Keratinocyte (primary cell): ENCODE measurements around the gene GPX8. TPM values are rescaled to one million over a fixed set of nuclear protein-coding genes. Genes with fewer than 3 reads are reported as not detected.

ENCODE experiments used
- DNase-seq: peaks from one replicate; pipeline ENCODE4 v3.0.0-alpha.2; 2011; ENCODE audit warnings: low read depth, missing footprints, low spot score
- FAIRE-seq: peaks from 2 replicates; lab custom pipeline; 2011; peaks lifted over from hg19 to GRCh38; lab: Jason Lieb, UNC
- H2AFZ ChIP-seq: 2 replicates; pipeline ENCODE4 v1.6.0; 2012; ENCODE audit warnings: low read length, control low read depth, inconsistent platforms; ENCODE audit not compliant: control insufficient read depth
- H3K27ac ChIP-seq: 2 replicates; pipeline ENCODE4 v1.5.1; 2011; ENCODE audit warnings: low read length; ENCODE audit not compliant: control insufficient read depth, insufficient read depth
- H3K27me3 ChIP-seq: 3 replicates; pipeline ENCODE4 v1.6.0; 2011; ENCODE audit warnings: low read length; ENCODE audit not compliant: control insufficient read depth, insufficient read depth; ENCODE audit errors: extremely low read depth
- H3K36me3 ChIP-seq, 2 experiments: 2 replicates in 1 of 2; 3 replicates in 1 of 2; pipeline ENCODE4 v1.5.1; 2011; ENCODE audit warnings: low read length in 2 of 2, mild to moderate bottlenecking in 1 of 2; ENCODE audit not compliant: control insufficient read depth in 2 of 2, insufficient read depth in 2 of 2; ENCODE audit errors: extremely low read depth in 1 of 2
- H3K4me1 ChIP-seq: 3 replicates; pipeline ENCODE4 v1.5.1; 2011; ENCODE audit warnings: low read length; ENCODE audit not compliant: control insufficient read depth, insufficient read depth; ENCODE audit errors: extremely low read depth
- H3K4me2 ChIP-seq: 3 replicates; pipeline ENCODE4 v1.6.0; 2011; ENCODE audit warnings: low read depth, low read length; ENCODE audit not compliant: control insufficient read depth, insufficient read depth; ENCODE audit errors: extremely low read depth
- H3K4me3 ChIP-seq, 3 experiments: fragments of 200-600 bp in 1 of 3; sonication (generic) in 1 of 3; 2 replicates in 2 of 3; 3 replicates in 1 of 3; pipeline ENCODE4 v1.5.1; 2011 to 2016; ENCODE audit warnings: low read length in 3 of 3, mild to moderate bottlenecking in 3 of 3, control low read depth in 2 of 3, inconsistent platforms in 1 of 3, low read depth in 1 of 3, mixed read lengths in 1 of 3, mixed run types in 1 of 3, moderate library complexity in 1 of 3; ENCODE audit not compliant: control insufficient read depth in 2 of 3, insufficient read depth in 2 of 3; ENCODE audit errors: extremely low read depth in 1 of 3
- H3K79me2 ChIP-seq: 2 replicates; pipeline ENCODE4 v1.6.0; 2012; ENCODE audit warnings: low read length; ENCODE audit not compliant: control insufficient read depth, insufficient read depth
- H3K9ac ChIP-seq: 3 replicates; pipeline ENCODE4 v1.6.0; 2011; ENCODE audit warnings: low read length; ENCODE audit not compliant: control insufficient read depth, insufficient read depth; ENCODE audit errors: extremely low read depth
- H3K9me1 ChIP-seq: 3 replicates; pipeline ENCODE4 v1.6.0; 2011; ENCODE audit warnings: low read length; ENCODE audit not compliant: control insufficient read depth, insufficient read depth; ENCODE audit errors: extremely low read depth
- H3K9me3 ChIP-seq: 2 replicates; pipeline ENCODE4 v1.5.1; 2012; ENCODE audit warnings: low read depth, low read length; ENCODE audit not compliant: control insufficient read depth
- H4K20me1 ChIP-seq: 3 replicates; pipeline ENCODE4 v1.6.0; 2011; ENCODE audit warnings: low read length; ENCODE audit not compliant: control insufficient read depth, insufficient read depth; ENCODE audit errors: extremely low read depth
- EZH2 ChIP-seq: IDR thresholded peaks from one replicate; pipeline ENCODE4 v1.6.1; 2012; ENCODE audit warnings: inconsistent platforms, mild to moderate bottlenecking, low read length, moderate library complexity
- dilution Hi-C: fragments of 300-500 bp; cut with MboI; formaldehyde crosslinking; loops from one replicate; pipeline ENCODE4 v1.7.0; 2020; ENCODE audit warnings: low sequenced_read_pairs; ENCODE audit not compliant: extremely low pct_ligation_motif_present
- polyA plus RNA-seq, 5 experiments: library from polyadenylated mRNA; depleted of rRNA in 3 of 5; stranded (reverse) in 3 of 5; stranded (forward) in 1 of 5; unstranded in 1 of 5; fragments of >200 nt; gene quantifications; 1 replicate in 1 of 5; 2 replicates in 3 of 5; 3 replicates in 1 of 5; pipeline versions ENCODE4 v1.2.1 to v1.2.3, GENCODE V29; 2011 to 2012; ENCODE audit warnings: missing spikeins in 2 of 5, low read depth in 1 of 5, low replicate concordance in 1 of 5
- TF ChIP-seq, protein P1 (sequence below), 3 experiments: IDR thresholded peaks in 1 of 3; conservative IDR thresholded peaks in 1 of 3; optimal IDR thresholded peaks in 1 of 3; 2 replicates in 2 of 3; 3 replicates in 1 of 3; pipeline versions ENCODE3 to v1.5.1; 2011; ENCODE audit warnings: low read length in 3 of 3, mild to moderate bottlenecking in 3 of 3, moderate library complexity in 2 of 3, control low read depth in 1 of 3, inconsistent platforms in 1 of 3; ENCODE audit not compliant: insufficient read depth in 2 of 3; ENCODE audit errors: extremely low read depth in 1 of 3

GPX8 gene
- polyA plus RNA-seq, 1 donor (not counting 4 experiments of a cell fraction or from before 2014, with no cell fraction given): 40.1 TPM

DNA sequence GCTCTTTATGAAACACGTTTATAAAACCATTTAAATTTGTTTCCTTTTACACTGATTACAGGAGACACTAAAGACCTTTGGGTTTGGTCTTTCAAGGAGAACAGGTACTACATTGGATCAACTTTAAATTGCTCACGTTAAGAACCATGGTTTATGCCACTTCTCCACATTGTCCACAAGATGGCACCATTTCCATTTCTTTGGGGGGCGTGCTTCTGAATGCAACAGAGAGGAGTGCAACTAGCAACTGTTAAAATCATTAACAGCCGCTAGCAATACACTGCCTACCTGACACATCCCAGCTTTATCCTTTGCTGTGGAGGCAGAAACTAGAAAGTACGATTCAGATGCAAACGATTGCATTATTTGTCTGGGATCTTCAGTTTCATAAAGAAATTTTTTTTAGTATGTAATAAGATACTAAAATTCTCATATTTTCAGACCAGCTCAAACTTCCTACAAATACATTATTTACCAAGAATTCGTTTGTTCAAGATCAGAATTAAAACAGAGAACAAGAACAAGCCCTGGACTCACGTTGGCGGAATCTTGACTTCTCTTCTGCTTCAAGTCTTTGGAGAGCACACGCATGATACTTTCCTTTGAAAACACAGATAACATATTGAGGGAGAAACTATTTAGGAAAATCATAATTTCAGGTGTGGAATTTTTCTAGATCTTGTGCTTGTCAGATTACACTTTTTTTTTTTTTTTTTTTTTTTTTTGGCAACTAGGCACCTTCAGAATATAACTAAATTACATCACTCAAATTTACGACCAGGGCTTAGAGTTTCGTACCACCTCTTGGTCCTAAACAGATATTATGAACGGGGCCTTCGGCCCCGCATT, 12.3 kb downstream of the GPX8 start:
- DNase-seq (no peak), FAIRE-seq (peak; percentile 76)
- H3K9me1 ChIP-seq: no peaks in the 10 kb centered on the region
- H2AFZ ChIP-seq: no peak overlapping the region
- peak overlapping the region; percentile 38 to 82 (median 74) for H3K4me3 ChIP-seq
- no peak for TF ChIP-seq EZH2
- TF ChIP-seq, protein P1, sequence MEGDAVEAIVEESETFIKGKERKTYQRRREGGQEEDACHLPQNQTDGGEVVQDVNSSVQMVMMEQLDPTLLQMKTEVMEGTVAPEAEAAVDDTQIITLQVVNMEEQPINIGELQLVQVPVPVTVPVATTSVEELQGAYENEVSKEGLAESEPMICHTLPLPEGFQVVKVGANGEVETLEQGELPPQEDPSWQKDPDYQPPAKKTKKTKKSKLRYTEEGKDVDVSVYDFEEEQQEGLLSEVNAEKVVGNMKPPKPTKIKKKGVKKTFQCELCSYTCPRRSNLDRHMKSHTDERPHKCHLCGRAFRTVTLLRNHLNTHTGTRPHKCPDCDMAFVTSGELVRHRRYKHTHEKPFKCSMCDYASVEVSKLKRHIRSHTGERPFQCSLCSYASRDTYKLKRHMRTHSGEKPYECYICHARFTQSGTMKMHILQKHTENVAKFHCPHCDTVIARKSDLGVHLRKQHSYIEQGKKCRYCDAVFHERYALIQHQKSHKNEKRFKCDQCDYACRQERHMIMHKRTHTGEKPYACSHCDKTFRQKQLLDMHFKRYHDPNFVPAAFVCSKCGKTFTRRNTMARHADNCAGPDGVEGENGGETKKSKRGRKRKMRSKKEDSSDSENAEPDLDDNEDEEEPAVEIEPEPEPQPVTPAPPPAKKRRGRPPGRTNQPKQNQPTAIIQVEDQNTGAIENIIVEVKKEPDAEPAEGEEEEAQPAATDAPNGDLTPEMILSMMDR (optimal IDR thresholded peaks at IDR 0.05 in 1 of 3, IDR thresholded peaks at IDR 0.05 in 1 of 3, conservative IDR thresholded peaks at IDR 0.05 in 1 of 3; ENCODE audit: extremely low read depth in 1 of 3, insufficient read depth in 2 of 3, low read length in 3 of 3): peak; percentile 61 to 79 (median 72)
- H3K4me2 ChIP-seq: peak overlapping the region; percentile 99
- no peak overlapping the region for H3K27ac ChIP-seq
- peaks cover 28% of the 10 kb centered on the region for H3K4me1 ChIP-seq
- no peaks in the 10 kb centered on the region for H3K79me2 ChIP-seq
- dilution Hi-C loops: no loop called here
- peak overlapping the region; percentile 46 for H3K9ac ChIP-seq
- H3K27me3 ChIP-seq: peaks cover 25% of the 10 kb centered on the region
- H3K36me3 ChIP-seq: no peaks in the 10 kb centered on the region
- H3K9me3 ChIP-seq: no peaks in the 10 kb centered on the region
- no peaks in the 10 kb centered on the region for H4K20me1 ChIP-seq

DNA sequence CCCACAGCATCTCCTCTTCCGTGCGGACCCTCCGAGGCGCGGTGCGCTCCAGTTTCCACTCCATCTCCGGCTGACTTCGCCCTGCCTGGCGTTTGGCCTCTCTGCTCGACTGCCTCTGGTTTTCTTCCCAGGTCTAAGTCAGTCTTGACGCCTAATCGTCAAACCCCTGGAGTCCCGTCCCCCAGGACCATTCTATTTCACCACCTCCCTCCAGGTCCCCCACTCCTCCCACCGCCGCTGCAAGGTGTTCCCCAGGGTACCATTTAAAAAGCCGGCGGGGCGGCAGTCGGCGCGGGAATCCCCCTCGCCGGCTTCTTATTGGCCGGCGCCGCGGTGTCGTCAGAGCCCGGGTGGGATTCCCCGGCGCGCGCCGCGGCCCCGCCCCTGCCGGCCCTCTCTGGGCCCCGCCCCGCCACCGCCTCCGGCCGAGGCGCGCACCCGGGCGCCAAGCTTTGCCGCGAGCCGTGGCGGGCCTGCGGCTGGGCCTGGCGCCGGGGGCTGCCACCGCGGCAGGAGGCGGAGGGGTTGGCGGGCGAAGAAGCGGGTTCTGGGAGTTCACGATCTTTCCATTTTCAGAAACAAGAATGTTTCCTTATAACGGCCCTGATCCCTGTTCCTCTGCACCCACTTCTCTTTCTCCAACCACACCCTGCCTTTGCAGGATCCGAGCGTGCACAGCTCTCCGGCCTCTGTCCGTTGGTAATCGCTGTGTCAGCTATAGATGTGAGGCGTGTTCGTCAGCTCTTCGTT, 13.1 kb downstream of the GPX8 start, which contains the start of gene CDC20B:
TSS of gene CDC20B (minus strand) at position 241 of the 750 bp plus-strand sequence. CDS start at position 64, 177 bp downstream.
- peak within 1 kb of the TSS; percentile 52 for H3K9ac ChIP-seq
- no peaks in the 10 kb centered on the region for H3K79me2 ChIP-seq
- peak within 1 kb of the TSS; percentile 99 for H3K4me2 ChIP-seq
- DNase-seq: no peak
- no peaks in the 10 kb centered on the region for H3K9me3 ChIP-seq
- H3K9me1 ChIP-seq: no peaks in the 10 kb centered on the region
- no peak within 1 kb of the TSS for H3K27ac ChIP-seq
- peak within 1 kb of the TSS; percentile 38 to 82 (median 74) for H3K4me3 ChIP-seq
- H3K36me3 ChIP-seq: no peaks in the 10 kb centered on the region
- peak; percentile 26 for FAIRE-seq
- TF ChIP-seq, protein P1 (optimal IDR thresholded peaks at IDR 0.05 in 1 of 3, IDR thresholded peaks at IDR 0.05 in 1 of 3, conservative IDR thresholded peaks at IDR 0.05 in 1 of 3; ENCODE audit: extremely low read depth in 1 of 3, insufficient read depth in 2 of 3, low read length in 3 of 3): no peak
- TF ChIP-seq EZH2: no peak
- peaks cover 25% of the 10 kb centered on the region for H3K27me3 ChIP-seq
- peaks cover 28% of the 10 kb centered on the region for H3K4me1 ChIP-seq
- dilution Hi-C loops: no loop called here
- H2AFZ ChIP-seq: peak within 1 kb of the TSS; percentile 88
- no peaks in the 10 kb centered on the region for H4K20me1 ChIP-seq
